A549 (cell line): ENCODE results near the gene UNC93A. TPM values are rescaled to one million over a fixed set of nuclear protein-coding genes. Genes with fewer than 3 reads are reported as not detected.
"Not testable (repeated sequence)": the region's sequence is repeated elsewhere in the genome, so short reads cannot be mapped to it uniquely, and the experiment has no call there.

Experiments
- ATAC-seq, 2 experiments: fragments of 200-7000 bp in 1 of 2; fragments of >200 bp in 1 of 2; cut with Nextera tagmentation in 1 of 2; cut with Tn5 transposase in 1 of 2; 3 replicates each; pipeline versions ENCODE4 v1.8.0 to v1.9.1; 2018 to 2020; ENCODE audit warnings: mild to moderate bottlenecking in 1 of 2, moderate library complexity in 1 of 2
- CTCF ChIA-PET: fragments of 300-600 bp; sonication (Branson Sonifier 250); formaldehyde crosslinking; extraction: SDS; loops from one replicate; lab custom pipeline; 2021; ENCODE audit warnings: antibody characterized with exemption, inconsistent platforms; lab: Yijun Ruan, JAX
- POLR2A ChIA-PET: fragments of 350-600 bp; formaldehyde crosslinking; extraction: SDS; loops from one replicate; lab custom pipeline; 2021; ENCODE audit warnings: antibody characterized with exemption, inconsistent platforms; lab: Yijun Ruan, JAX
- DNase-seq, 2 experiments: peaks; one replicate each; pipeline versions ENCODE4 v3.0.0 to v3.0.0-alpha.2; 2011 to 2016; ENCODE audit warnings: low read depth in 1 of 2, low spot score in 1 of 2
- FAIRE-seq: peaks from 2 replicates; lab custom pipeline; 2011; peaks lifted over from hg19 to GRCh38; lab: Jason Lieb, UNC
- H3K27ac ChIP-seq, 2 experiments: fragments of >200 bp; sonication (Bioruptor Twin); formaldehyde crosslinking; 3 replicates each; pipeline ENCODE4 v1.5.1; 2016 to 2017
- H3K4me1 ChIP-seq: fragments of >200 bp; sonication (Bioruptor Twin); formaldehyde crosslinking; 3 replicates; pipeline ENCODE4 v1.6.1; 2016
- H3K4me2 ChIP-seq: fragments of >200 bp; sonication (Bioruptor Twin); formaldehyde crosslinking; 3 replicates; pipeline ENCODE4 v1.6.1; 2016
- H3K4me3 ChIP-seq: fragments of >200 bp; sonication (Bioruptor Twin); formaldehyde crosslinking; 3 replicates; pipeline ENCODE4 v1.5.1; 2016
- H3K9me3 ChIP-seq: fragments of >200 bp; sonication (Bioruptor Twin); formaldehyde crosslinking; 3 replicates; pipeline ENCODE4 v1.6.1; 2016
- CEBPB ChIP-seq, 2 experiments: fragments of >200 bp in 1 of 2; sonication (Bioruptor Twin) in 1 of 2; formaldehyde crosslinking in 1 of 2; IDR thresholded peaks; 2 replicates each; pipeline ENCODE4 v1.6.1; 2012 to 2016
- CHD2 ChIP-seq: fragments of 150-350 bp; IDR thresholded peaks from 2 replicates; pipeline ENCODE4 v1.6.1; 2014; ENCODE audit warnings: low read length; ENCODE audit not compliant: partially characterized antibody
- CHD4 ChIP-seq: fragments of 200-600 bp; sonication (generic); IDR thresholded peaks from 2 replicates; pipeline ENCODE4 v1.6.1; 2016; ENCODE audit warnings: antibody characterized with exemption, mild to moderate bottlenecking, borderline replicate concordance
- EHF ChIP-seq: fragments of 250-450 bp; sonication (Bioruptor Pico); IDR thresholded peaks from 2 replicates; pipeline ENCODE4 v1.5.0; 2020; ENCODE audit warnings: mild to moderate bottlenecking
- EHMT2 ChIP-seq: fragments of 200-600 bp; sonication (generic); IDR thresholded peaks from 2 replicates; pipeline ENCODE4 v1.6.1; 2016; ENCODE audit warnings: antibody characterized with exemption, low read depth, mild to moderate bottlenecking, moderate library complexity
- EP300 ChIP-seq, 2 experiments: fragments of >200 bp; sonication (Bioruptor Twin); formaldehyde crosslinking; IDR thresholded peaks; 2 replicates in 1 of 2; 3 replicates in 1 of 2; pipeline ENCODE4 v1.6.1; 2016 to 2017
- ESRRA ChIP-seq: fragments of 150-350 bp; IDR thresholded peaks from 2 replicates; pipeline ENCODE4 v1.6.1; 2014; ENCODE audit warnings: mild to moderate bottlenecking, low read length, borderline replicate concordance
- FOSB ChIP-seq: fragments of 250-450 bp; sonication (Bioruptor Pico); IDR thresholded peaks from 2 replicates; pipeline ENCODE4 v1.5.0; 2020; ENCODE audit warnings: mild to moderate bottlenecking, moderate library complexity
- GATA3 ChIP-seq: IDR thresholded peaks from 2 replicates; pipeline ENCODE4 v1.6.1; 2012; ENCODE audit warnings: borderline replicate concordance
- KDM1A ChIP-seq: fragments of 200-600 bp; sonication (generic); IDR thresholded peaks from 2 replicates; pipeline ENCODE4 v1.6.1; 2016; ENCODE audit warnings: low read depth, mild to moderate bottlenecking
- MYC ChIP-seq: IDR thresholded peaks from 2 replicates; pipeline ENCODE4 v1.6.1; 2012; ENCODE audit warnings: mild to moderate bottlenecking, inconsistent platforms, low read length, improper control_type of control experiment, borderline replicate concordance
- NFE2L2 ChIP-seq: fragments of 150-350 bp; conservative IDR thresholded peaks from 2 replicates; pipeline ENCODE4 v1.6.1; 2014; ENCODE audit warnings: low read length
- POLR2A ChIP-seq: IDR thresholded peaks from 2 replicates; pipeline ENCODE4 v1.6.1; 2012; ENCODE audit warnings: mild to moderate bottlenecking, low read length
- RAD21 ChIP-seq, 2 experiments: fragments of >200 bp in 1 of 2; sonication (Bioruptor Twin) in 1 of 2; formaldehyde crosslinking in 1 of 2; IDR thresholded peaks in 1 of 2; conservative IDR thresholded peaks in 1 of 2; 2 replicates in 1 of 2; 3 replicates in 1 of 2; pipeline ENCODE4 v1.6.1; 2012 to 2018; ENCODE audit warnings: inconsistent platforms in 1 of 2
- RARB ChIP-seq: fragments of 250-450 bp; sonication (Bioruptor Pico); IDR thresholded peaks from 2 replicates; pipeline ENCODE4 v1.8.0; 2021; ENCODE audit warnings: mild to moderate bottlenecking, moderate library complexity
- RCOR1 ChIP-seq: fragments of 150-350 bp; IDR thresholded peaks from 2 replicates; pipeline ENCODE4 v1.6.1; 2014; ENCODE audit warnings: antibody characterized with exemption, low read length, low read depth
- RNF2 ChIP-seq: fragments of 200-600 bp; sonication (generic); IDR thresholded peaks from 2 replicates; pipeline ENCODE4 v1.6.1; 2016; ENCODE audit warnings: low read depth, mild to moderate bottlenecking, antibody characterized with exemption, moderate library complexity, borderline replicate concordance
- SMC3 ChIP-seq: fragments of >200 bp; sonication (Bioruptor Twin); formaldehyde crosslinking; IDR thresholded peaks from 3 replicates; pipeline ENCODE4 v1.6.1; 2018; ENCODE audit warnings: inconsistent platforms
- SREBF2 ChIP-seq: fragments of 450-650 bp; IDR thresholded peaks from 2 replicates; pipeline ENCODE4 v1.6.1; 2014; ENCODE audit warnings: mild to moderate bottlenecking, moderate library complexity
- ZFP36 ChIP-seq: fragments of 450-650 bp; IDR thresholded peaks from 2 replicates; pipeline ENCODE4 v1.6.1; 2014; ENCODE audit warnings: borderline replicate concordance; ENCODE audit not compliant: partially characterized antibody
- WGBS: methylation state at CpG from one replicate; pipeline ENCODE4 v1.1.6; 2017; ENCODE audit errors: missing lambda C conversion rate; 5-methylcytosine and 5-hydroxymethylcytosine counted together
- polyA plus RNA-seq, 4 experiments: library from polyadenylated mRNA; depleted of rRNA in 3 of 4; stranded (reverse); fragments of >200 nt; fragmentation: RNase III in 1 of 4; extraction: RNeasy Plus Mini Kit Qiagen cat#74134 plus additional on column Dnase treatment in 1 of 4; gene quantifications; 2 replicates in 3 of 4; 3 replicates in 1 of 4; pipeline ENCODE4 v1.2.3, GENCODE V29; 2011 to 2017
- TF ChIP-seq, protein P1 (sequence below): fragments of >200 bp; sonication (Bioruptor Twin); formaldehyde crosslinking; IDR thresholded peaks from 3 replicates; pipeline ENCODE4 v1.5.1; 2016
- TF ChIP-seq, protein P2 (sequence below): fragments of 450-650 bp; IDR thresholded peaks from 2 replicates; pipeline ENCODE4 v1.6.1; 2014; ENCODE audit warnings: antibody characterized with exemption
- TF ChIP-seq, protein P3 (sequence below): fragments of >200 bp; sonication (Bioruptor Twin); formaldehyde crosslinking; IDR thresholded peaks from 3 replicates; pipeline ENCODE4 v1.6.1; 2016
- TF ChIP-seq, protein P4 (sequence below): IDR thresholded peaks from 2 replicates; pipeline ENCODE4 v1.6.1; 2012

UNC93A gene
- polyA plus RNA-seq, 2 of the 4 experiments (the other 2 are of a cell fraction) = not detected

DNA sequence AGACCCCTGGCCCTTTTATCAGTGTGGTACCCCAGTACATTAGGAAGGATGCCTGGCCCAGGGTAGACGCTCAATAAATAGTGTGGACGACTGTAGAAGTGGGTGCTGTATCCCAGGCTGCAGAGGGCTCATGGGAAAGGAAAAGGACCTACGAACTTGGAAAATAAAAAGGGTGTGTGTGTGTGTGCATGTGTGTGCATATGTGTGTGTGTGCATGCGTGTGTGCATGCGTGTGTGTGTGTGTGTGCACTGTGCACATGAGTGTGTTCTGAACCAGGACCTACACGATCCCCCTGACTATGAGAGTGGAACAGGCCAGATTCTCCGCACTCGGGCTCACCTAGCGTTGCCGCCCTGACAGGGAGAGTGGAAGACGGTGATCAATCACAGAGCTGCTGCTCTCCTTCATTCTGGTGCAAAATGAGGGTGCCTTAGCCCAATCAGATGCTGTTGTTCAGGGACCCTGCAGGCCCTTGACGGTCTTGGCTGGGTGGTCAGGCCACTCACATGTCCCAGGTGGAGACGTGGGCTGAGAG is 3.5 kb upstream of the UNC93A start:
- ATAC-seq = no peak
- H3K9me3 ChIP-seq = no peaks in the 10 kb centered on the region
- TF ChIP-seq EHF (CRISPR knock-in tag) (no peak), CEBPB (IDR thresholded peaks at IDR 0.05) (no peak), KDM1A (no peak), EHMT2 (no peak), POLR2A (no peak), RNF2 (no peak), ZFP36 (no peak), CHD4 (no peak), GATA3 (no peak), SREBF2 (no peak)
- CTCF ChIA-PET = interaction anchor here (0.7 to 0.9 kb wide), 3 partner anchors 12 to 149 kb away, joined by 3 to 4 read pairs (median 4); no protein-coding TSS in a partner anchor
- H3K4me1 ChIP-seq = no peaks in the 10 kb centered on the region
- 72% methylated on average over 12 of the region's 13 CpGs for WGBS
- no peak overlapping the region for H3K4me3 ChIP-seq
- no peak for DNase-seq
- POLR2A ChIA-PET = no interaction called here
- FAIRE-seq = no peak
- H3K27ac ChIP-seq = no peak overlapping the region
- H3K4me2 ChIP-seq = no peak overlapping the region

DNA sequence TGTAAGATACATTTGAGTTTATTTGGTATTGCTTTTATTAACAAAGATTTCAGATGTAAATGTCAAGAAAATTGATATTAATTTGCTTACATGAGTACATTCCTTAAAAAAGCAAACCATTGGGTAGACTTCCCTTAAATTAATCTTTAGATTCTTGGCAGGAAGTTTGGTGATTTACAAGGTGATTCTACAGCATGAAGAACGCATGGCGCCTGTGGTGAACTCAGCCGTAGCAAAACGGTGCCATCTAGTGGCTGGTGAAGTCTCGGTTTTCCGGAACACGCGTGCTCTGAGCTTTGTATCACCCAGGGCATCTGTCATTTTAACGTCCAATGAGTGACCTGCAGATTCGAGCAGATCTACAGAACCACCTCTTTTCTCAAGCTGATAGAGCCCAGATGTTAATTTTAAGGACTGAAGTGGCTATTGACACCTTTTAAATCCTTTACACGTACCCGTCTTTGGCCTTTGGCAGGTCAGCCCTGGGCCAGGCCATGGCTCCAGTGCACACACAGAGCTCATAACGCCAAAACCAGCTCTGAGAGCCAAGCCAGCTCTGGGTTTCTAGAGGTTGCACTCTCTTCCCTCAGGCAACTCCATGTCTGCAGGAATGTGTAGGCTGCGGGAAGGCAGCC is 2.4 kb upstream of the UNC93A start:
- CTCF ChIA-PET = interaction anchor here (0.8 to 2.0 kb wide), 4 partner anchors 11 to 75 kb away, joined by 3 to 5 read pairs (median 4); no protein-coding TSS in a partner anchor
- H3K9me3 ChIP-seq, H3K4me2 ChIP-seq, H3K4me1 ChIP-seq, POLR2A ChIA-PET, H3K27ac ChIP-seq, H3K4me3 ChIP-seq: not testable (repeated sequence)
- FAIRE-seq = peak; percentile 99
- ATAC-seq = peak; percentile 85 to 94
- TF ChIP-seq RAD21 (conservative IDR thresholded peaks at IDR 0.05 in 1 of 2, IDR thresholded peaks at IDR 0.05 in 1 of 2) (peak; percentile 52 to 70), SMC3 (peak; percentile 62)
- TF ChIP-seq, protein P1, sequence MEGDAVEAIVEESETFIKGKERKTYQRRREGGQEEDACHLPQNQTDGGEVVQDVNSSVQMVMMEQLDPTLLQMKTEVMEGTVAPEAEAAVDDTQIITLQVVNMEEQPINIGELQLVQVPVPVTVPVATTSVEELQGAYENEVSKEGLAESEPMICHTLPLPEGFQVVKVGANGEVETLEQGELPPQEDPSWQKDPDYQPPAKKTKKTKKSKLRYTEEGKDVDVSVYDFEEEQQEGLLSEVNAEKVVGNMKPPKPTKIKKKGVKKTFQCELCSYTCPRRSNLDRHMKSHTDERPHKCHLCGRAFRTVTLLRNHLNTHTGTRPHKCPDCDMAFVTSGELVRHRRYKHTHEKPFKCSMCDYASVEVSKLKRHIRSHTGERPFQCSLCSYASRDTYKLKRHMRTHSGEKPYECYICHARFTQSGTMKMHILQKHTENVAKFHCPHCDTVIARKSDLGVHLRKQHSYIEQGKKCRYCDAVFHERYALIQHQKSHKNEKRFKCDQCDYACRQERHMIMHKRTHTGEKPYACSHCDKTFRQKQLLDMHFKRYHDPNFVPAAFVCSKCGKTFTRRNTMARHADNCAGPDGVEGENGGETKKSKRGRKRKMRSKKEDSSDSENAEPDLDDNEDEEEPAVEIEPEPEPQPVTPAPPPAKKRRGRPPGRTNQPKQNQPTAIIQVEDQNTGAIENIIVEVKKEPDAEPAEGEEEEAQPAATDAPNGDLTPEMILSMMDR = peak; percentile 53
- 14% methylated on average over 13 of the region's 14 CpGs for WGBS
- DNase-seq = peak in 1 of 2 experiments; percentile 27

DNA sequence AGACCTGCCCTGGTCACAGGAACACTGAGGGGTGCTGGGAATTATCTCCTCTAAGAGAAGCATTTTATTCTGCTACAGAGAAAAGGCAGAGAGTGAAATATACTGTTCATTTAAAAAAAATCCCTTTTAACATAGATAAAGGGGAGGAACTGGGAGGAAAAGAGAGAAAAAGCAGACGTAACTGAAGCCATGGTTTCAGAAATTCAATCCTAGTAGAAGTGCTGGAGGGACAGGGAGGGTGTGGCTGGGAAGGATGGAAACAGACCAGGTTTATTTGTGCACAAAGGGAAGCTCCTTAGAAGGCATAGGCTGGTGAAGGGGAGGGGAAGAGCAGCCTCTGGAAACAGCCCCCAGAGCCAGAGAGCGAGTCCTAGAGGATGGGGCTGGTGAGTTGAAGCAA is 1.8 kb upstream of the UNC93A start:
- H3K9me3 ChIP-seq, POLR2A ChIA-PET, ATAC-seq, H3K4me1 ChIP-seq, DNase-seq, H3K27ac ChIP-seq, FAIRE-seq, H3K4me2 ChIP-seq, H3K4me3 ChIP-seq: not testable (repeated sequence)
- 71% methylated on average over 1 of the region's 2 CpGs for WGBS
- CTCF ChIA-PET = interaction anchor here (0.8 to 2.0 kb wide), 8 partner anchors 10 to 91 kb away, joined by 3 to 5 read pairs (median 3); no protein-coding TSS in a partner anchor

DNA sequence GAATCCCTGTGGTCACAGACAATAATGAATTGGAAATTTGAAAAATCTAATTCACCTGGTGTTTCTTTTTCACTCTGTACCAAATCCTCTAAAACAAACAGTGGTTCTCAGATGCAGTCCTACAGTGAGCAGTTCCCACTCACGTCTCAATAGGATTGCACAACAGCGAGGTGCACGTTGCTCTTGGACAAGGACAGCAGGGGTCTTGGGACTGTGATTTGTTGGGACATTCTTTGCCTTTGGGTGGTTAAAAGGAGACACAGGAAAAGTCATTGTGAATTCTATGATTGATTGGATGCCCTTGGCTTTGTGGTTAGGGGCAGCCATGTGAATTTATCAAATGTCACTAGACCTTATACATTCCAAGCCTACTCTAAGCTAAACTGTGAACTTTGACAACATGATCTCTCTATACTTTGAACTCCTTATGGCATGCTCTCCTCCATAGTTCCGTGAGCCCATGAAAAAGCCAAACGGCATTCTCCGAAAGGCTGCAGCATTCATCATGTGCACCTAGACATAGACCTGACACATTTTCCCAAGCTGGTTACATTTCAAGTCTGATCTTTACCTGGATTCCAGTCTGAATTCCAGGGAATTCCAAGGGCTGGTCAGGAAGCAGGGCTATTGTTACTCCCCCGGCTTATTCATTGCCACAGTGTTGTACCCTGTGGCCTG is 647 bp downstream of the UNC93A start:
- Histone ChIP-seq H3K27ac (no peak overlapping the region), H3K4me2 (no peak overlapping the region), H3K9me3 (no peaks in the 10 kb centered on the region), H3K4me3 (no peak overlapping the region), H3K4me1 (no peaks in the 10 kb centered on the region)
- FAIRE-seq (no peak), ATAC-seq (no peak), DNase-seq (no peak)
- ChIA-PET CTCF (interaction anchor here (1.6 to 3.8 kb wide), 2 partner anchors 60 to 65 kb away, joined by 4 to 16 read pairs; no protein-coding TSS in a partner anchor), POLR2A (no interaction called here)
- TF ChIP-seq CHD2 (no peak), EP300 (IDR thresholded peaks at IDR 0.05) (no peak), FOSB (CRISPR knock-in tag) (no peak), NFE2L2 (no peak), POLR2A (no peak), SMC3 (no peak), RCOR1 (no peak), ESRRA (no peak), RARB (CRISPR knock-in tag) (no peak), RAD21 (conservative IDR thresholded peaks at IDR 0.05 in 1 of 2, IDR thresholded peaks at IDR 0.05 in 1 of 2) (no peak), MYC (no peak)
- TF ChIP-seq, protein P2, sequence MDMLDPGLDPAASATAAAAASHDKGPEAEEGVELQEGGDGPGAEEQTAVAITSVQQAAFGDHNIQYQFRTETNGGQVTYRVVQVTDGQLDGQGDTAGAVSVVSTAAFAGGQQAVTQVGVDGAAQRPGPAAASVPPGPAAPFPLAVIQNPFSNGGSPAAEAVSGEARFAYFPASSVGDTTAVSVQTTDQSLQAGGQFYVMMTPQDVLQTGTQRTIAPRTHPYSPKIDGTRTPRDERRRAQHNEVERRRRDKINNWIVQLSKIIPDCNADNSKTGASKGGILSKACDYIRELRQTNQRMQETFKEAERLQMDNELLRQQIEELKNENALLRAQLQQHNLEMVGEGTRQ = no peak
- TF ChIP-seq, protein P3, sequence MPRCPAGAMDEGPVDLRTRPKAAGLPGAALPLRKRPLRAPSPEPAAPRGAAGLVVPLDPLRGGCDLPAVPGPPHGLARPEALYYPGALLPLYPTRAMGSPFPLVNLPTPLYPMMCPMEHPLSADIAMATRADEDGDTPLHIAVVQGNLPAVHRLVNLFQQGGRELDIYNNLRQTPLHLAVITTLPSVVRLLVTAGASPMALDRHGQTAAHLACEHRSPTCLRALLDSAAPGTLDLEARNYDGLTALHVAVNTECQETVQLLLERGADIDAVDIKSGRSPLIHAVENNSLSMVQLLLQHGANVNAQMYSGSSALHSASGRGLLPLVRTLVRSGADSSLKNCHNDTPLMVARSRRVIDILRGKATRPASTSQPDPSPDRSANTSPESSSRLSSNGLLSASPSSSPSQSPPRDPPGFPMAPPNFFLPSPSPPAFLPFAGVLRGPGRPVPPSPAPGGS = no peak
- TF ChIP-seq, protein P4, sequence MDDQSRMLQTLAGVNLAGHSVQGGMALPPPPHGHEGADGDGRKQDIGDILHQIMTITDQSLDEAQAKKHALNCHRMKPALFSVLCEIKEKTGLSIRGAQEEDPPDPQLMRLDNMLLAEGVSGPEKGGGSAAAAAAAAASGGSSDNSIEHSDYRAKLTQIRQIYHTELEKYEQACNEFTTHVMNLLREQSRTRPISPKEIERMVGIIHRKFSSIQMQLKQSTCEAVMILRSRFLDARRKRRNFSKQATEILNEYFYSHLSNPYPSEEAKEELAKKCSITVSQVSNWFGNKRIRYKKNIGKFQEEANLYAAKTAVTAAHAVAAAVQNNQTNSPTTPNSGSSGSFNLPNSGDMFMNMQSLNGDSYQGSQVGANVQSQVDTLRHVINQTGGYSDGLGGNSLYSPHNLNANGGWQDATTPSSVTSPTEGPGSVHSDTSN = no peak
- 76% methylated on average over 7 of the region's 7 CpGs for WGBS
